Esophagus squamous epithelium (tissue), 4 donors: ENCODE results near the gene ATP2A2.

Experiments used
- CTCF ChIP-seq, 6 experiments: fragments of 450-650 bp in 4 of 6; fragments of 200-600 bp in 2 of 6; sonication (generic) in 2 of 6; IDR thresholded peaks; one replicate each; pipeline ENCODE4 v1.5.1; 2016 to 2019; ENCODE audit warnings: antibody characterized with exemption in 6 of 6, mild to moderate bottlenecking in 4 of 6, moderate library complexity in 4 of 6
- POLR2A ChIP-seq, 4 donors: fragments of 450-650 bp; IDR thresholded peaks; one replicate each; pipeline ENCODE4 v1.6.1; 2017; ENCODE audit warnings: antibody characterized with exemption in 4 of 4, mild to moderate bottlenecking in 4 of 4, moderate library complexity in 3 of 4

GRCh38 chr12:110286623-110287022 is 5.6 kb downstream of the ATP2A2 start:
- no peak for TF ChIP-seq CTCF (IDR thresholded peaks at IDR 0.05)
- no peak for TF ChIP-seq POLR2A (IDR thresholded peaks at IDR 0.05)
